OCI-LY7 (cell line): ENCODE measurements around the gene ITGAD. TPM values are rescaled to one million over a fixed set of nuclear protein-coding genes. Genes with fewer than 3 reads are reported as not detected.

Experiments used
- BruUV-seq: library from RNA; stranded (reverse); fragments of 400-500 nt; replicated peaks from 2 replicates; lab custom pipeline; 2021; lab: Mats Ljungman, UMichigan
- CTCF ChIA-PET: fragments of 300-600 bp; sonication (Branson Sonifier 250); formaldehyde crosslinking; loops from one replicate; lab custom pipeline; 2022; ENCODE audit warnings: antibody characterized with exemption; ENCODE audit not compliant: unreplicated experiment; lab: Charles Lee
- POLR2A ChIA-PET: fragments of 300-600 bp; sonication (Branson Sonifier 250); formaldehyde crosslinking; loops from one replicate; lab custom pipeline; 2022; ENCODE audit warnings: antibody characterized with exemption; lab: Charles Lee
- DNase-seq: peaks from one replicate; pipeline ENCODE4 v3.0.0-alpha.2; 2015; ENCODE audit warnings: low spot score
- H2AFZ ChIP-seq: fragments of 200-600 bp; sonication (generic), shearing (Covaris generic); 2 replicates; pipeline ENCODE4 v1.6.1; 2014; ENCODE audit warnings: mild to moderate bottlenecking, antibody characterized with exemption, low read length, moderate library complexity
- H3K27ac ChIP-seq: fragments of 200-600 bp; sonication (generic); 2 replicates; pipeline ENCODE4 v1.5.1; 2014; ENCODE audit warnings: mixed run types, low read depth, mild to moderate bottlenecking, moderate library complexity, low read length, inconsistent platforms; ENCODE audit not compliant: poor library complexity, severe bottlenecking
- H3K36me3 ChIP-seq: fragments of 200-600 bp; sonication (generic); 2 replicates; pipeline ENCODE4 v1.6.1; 2014; ENCODE audit warnings: mild to moderate bottlenecking, antibody characterized with exemption, low read length, moderate library complexity, mixed read lengths; ENCODE audit not compliant: insufficient read depth
- H3K4me1 ChIP-seq: fragments of 200-600 bp; sonication (generic); 2 replicates; pipeline ENCODE4 v1.5.1; 2014; ENCODE audit warnings: mild to moderate bottlenecking, low read length; ENCODE audit not compliant: insufficient read depth, poor library complexity, severe bottlenecking
- H3K4me2 ChIP-seq: fragments of 200-600 bp; sonication (generic); 2 replicates; pipeline ENCODE4 v1.6.1; 2014; ENCODE audit warnings: mild to moderate bottlenecking, low read length
- H3K4me3 ChIP-seq: fragments of 200-600 bp; sonication (generic); 2 replicates; pipeline ENCODE4 v1.5.1; 2014; ENCODE audit warnings: mild to moderate bottlenecking, low read depth, low read length; ENCODE audit not compliant: poor library complexity, severe bottlenecking
- H3K79me2 ChIP-seq: fragments of 200-600 bp; sonication (generic); 2 replicates; pipeline ENCODE4 v1.6.1; 2016; ENCODE audit warnings: low read depth, mild to moderate bottlenecking, low read length, moderate library complexity, mixed read lengths; ENCODE audit not compliant: insufficient read depth
- H3K9me2 ChIP-seq: fragments of 200-600 bp; sonication (generic); 2 replicates; pipeline ENCODE4 v1.6.1; 2016; ENCODE audit warnings: mild to moderate bottlenecking, low read length, mixed read lengths; ENCODE audit not compliant: insufficient read depth
- H3K9me3 ChIP-seq: fragments of 200-600 bp; sonication (generic); 2 replicates; pipeline ENCODE4 v1.6.1; 2014; ENCODE audit warnings: mild to moderate bottlenecking, mixed run types, low read length, mixed read lengths
- H4K20me1 ChIP-seq: fragments of 200-600 bp; sonication (generic); 2 replicates; pipeline ENCODE4 v1.6.1; 2014; ENCODE audit warnings: mild to moderate bottlenecking, antibody characterized with exemption, low read length, moderate library complexity, mixed read lengths; ENCODE audit not compliant: insufficient read depth
- EZH2phosphoT487 ChIP-seq: fragments of 200-600 bp; sonication (generic); IDR thresholded peaks from 2 replicates; pipeline ENCODE4 v1.6.1; 2018; ENCODE audit warnings: low read depth, borderline replicate concordance, mild to moderate bottlenecking, mixed run types, antibody characterized with exemption, low read length, moderate library complexity, mixed read lengths
- intact Hi-C: fragments of 100-400 bp; cut with micrococcal nuclease; formaldehyde crosslinking; loops from one replicate; pipeline ENCODE4 v1.10.0; 2022; ENCODE audit not compliant: unreplicated experiment
- total RNA-seq, 2 experiments: library from RNA; depleted of rRNA in 1 of 2; stranded (reverse); fragments of >200 nt in 1 of 2; shearing (Covaris generic) in 1 of 2; gene quantifications; 2 replicates each; pipeline ENCODE4 v1.2.3, GENCODE V29; 2014 to 2022
- TF ChIP-seq, protein P1 (sequence below): fragments of 200-600 bp; sonication (generic); conservative IDR thresholded peaks from 2 replicates; pipeline ENCODE4 v1.5.1; 2014; ENCODE audit warnings: mild to moderate bottlenecking, antibody characterized with exemption, low read length, moderate library complexity, mixed read lengths

Gene ITGAD
- total RNA-seq, 2 experiments from 2014 or later, result not detected

DNA sequence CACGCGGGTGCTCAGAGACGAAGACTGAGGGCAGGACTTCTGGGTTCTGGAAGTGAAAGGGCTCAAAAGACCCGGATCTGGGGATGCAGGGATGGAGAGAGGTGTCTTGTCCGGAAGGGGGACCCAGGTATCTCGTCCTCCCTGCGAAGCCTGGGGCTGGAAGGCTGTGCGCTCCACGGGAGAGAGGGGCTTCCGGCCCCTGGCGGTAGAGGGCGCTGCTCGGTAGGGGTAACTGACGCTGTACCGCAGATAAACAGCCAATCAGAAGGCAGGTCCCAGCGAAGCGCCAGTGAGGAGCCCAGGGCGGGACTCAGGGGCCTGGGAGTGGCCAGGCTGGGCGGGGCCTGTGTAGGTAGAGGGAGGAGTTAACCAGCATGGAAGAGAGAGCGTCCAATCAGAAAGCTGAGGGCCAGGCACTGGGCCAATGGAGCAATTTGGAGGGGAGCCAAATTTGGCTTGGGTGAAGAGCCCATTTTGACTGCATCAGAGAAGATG lies 79.6 kb downstream of the ITGAD start:
- no peaks in the 10 kb centered on the region for H3K79me2 ChIP-seq
- POLR2A ChIA-PET, result no interaction called here
- H4K20me1 ChIP-seq, result no peaks in the 10 kb centered on the region
- no peaks in the 10 kb centered on the region for H3K4me1 ChIP-seq
- intact Hi-C loops, result no loop called here
- no peak for DNase-seq
- no peaks in the 10 kb centered on the region for H3K9me2 ChIP-seq
- H3K9me3 ChIP-seq, result no peaks in the 10 kb centered on the region
- no peak overlapping the region for H3K4me3 ChIP-seq
- H2AFZ ChIP-seq, result no peak overlapping the region
- TF ChIP-seq, protein P1, sequence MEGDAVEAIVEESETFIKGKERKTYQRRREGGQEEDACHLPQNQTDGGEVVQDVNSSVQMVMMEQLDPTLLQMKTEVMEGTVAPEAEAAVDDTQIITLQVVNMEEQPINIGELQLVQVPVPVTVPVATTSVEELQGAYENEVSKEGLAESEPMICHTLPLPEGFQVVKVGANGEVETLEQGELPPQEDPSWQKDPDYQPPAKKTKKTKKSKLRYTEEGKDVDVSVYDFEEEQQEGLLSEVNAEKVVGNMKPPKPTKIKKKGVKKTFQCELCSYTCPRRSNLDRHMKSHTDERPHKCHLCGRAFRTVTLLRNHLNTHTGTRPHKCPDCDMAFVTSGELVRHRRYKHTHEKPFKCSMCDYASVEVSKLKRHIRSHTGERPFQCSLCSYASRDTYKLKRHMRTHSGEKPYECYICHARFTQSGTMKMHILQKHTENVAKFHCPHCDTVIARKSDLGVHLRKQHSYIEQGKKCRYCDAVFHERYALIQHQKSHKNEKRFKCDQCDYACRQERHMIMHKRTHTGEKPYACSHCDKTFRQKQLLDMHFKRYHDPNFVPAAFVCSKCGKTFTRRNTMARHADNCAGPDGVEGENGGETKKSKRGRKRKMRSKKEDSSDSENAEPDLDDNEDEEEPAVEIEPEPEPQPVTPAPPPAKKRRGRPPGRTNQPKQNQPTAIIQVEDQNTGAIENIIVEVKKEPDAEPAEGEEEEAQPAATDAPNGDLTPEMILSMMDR, result 0 out of 2 replicates have a peak, but pooled peaks have one; percentile 31
- TF ChIP-seq EZH2phosphoT487, result no peak
- BruUV-seq, result no TSS peak
- no peak overlapping the region for H3K4me2 ChIP-seq
- H3K36me3 ChIP-seq, result no peaks in the 10 kb centered on the region
- CTCF ChIA-PET, result no interaction called here
- no peak overlapping the region for H3K27ac ChIP-seq

DNA sequence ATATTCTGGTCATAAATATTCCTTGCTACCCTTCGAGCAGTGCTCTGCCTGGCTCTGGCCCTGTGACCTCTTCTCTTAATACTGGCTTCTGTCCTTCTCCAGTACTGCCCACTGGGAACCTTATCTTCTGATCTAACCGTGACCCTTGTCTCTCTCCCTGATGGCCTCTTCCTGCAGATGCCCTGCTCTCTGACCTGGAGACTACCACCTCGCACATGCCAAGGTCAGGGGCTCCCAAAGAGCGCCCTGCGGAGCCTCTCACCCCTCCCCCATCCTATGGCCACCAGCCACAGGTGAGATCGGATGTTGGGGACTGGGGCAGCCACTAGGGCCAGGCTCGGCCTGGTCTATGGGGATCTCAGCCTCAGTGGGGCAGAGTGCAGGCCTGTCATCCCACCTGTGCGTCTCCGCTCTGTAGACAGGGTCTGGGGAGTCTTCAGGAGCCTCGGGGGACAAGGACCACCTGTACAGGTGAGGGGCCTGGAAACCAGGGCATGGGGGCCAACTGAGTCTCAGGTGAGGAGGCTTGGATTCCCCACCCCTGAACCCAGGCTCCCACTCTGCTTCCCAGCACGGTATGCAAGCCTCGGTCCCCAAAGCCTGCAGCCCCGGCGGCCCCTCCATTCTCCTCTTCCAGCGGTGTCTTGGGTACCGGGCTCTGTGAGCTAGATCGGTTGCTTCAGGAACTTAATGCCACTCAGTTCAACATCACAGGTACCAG lies 80.3 kb downstream of the ITGAD start:
- POLR2A ChIA-PET, result no interaction called here
- Histone ChIP-seq H3K36me3 (no peaks in the 10 kb centered on the region), H3K79me2 (no peaks in the 10 kb centered on the region), H3K27ac (no peak overlapping the region), H3K9me3 (no peaks in the 10 kb centered on the region), H3K9me2 (no peaks in the 10 kb centered on the region), H3K4me2 (no peak overlapping the region), H4K20me1 (no peaks in the 10 kb centered on the region), H3K4me1 (no peaks in the 10 kb centered on the region), H3K4me3 (no peak overlapping the region), H2AFZ (no peak overlapping the region)
- BruUV-seq, result no TSS peak
- CTCF ChIA-PET, result no interaction called here
- intact Hi-C loops, result no loop called here
- DNase-seq, result no peak
- TF ChIP-seq EZH2phosphoT487, result no peak
- TF ChIP-seq, protein P1, result no peak

DNA sequence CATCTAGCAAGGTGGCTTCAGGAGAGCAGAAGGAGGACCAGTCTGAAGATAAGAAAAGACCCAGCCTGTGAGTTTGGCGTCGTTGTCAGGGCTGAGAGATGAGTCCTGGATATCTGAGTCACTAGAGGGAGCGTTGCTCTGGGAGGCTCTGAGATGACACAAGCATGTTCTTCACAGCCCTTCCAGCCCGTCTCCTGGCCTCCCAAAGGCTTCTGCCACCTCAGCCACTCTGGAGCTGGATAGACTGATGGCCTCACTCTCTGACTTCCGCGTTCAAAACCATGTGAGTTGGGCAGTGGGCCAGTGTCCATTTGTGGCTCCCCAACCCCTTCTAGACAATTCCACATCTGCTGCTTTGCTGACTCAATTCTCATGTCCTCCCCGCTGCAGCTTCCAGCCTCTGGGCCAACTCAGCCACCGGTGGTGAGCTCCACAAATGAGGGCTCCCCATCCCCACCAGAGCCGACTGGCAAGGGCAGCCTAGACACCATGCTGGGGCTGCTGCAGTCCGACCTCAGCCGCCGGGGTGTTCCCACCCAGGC lies 81.1 kb downstream of the ITGAD start:
- Histone ChIP-seq H2AFZ (no peak overlapping the region), H3K9me2 (no peaks in the 10 kb centered on the region), H3K4me1 (no peaks in the 10 kb centered on the region), H3K4me3 (no peak overlapping the region), H3K4me2 (no peak overlapping the region), H4K20me1 (no peaks in the 10 kb centered on the region), H3K9me3 (no peaks in the 10 kb centered on the region), H3K36me3 (no peaks in the 10 kb centered on the region), H3K79me2 (no peaks in the 10 kb centered on the region), H3K27ac (no peak overlapping the region)
- ChIA-PET CTCF (no interaction called here), POLR2A (no interaction called here)
- DNase-seq, result no peak
- BruUV-seq, result no TSS peak
- intact Hi-C loops, result no loop called here
- no peak for TF ChIP-seq EZH2phosphoT487
- TF ChIP-seq, protein P1, result no peak
